Measurements from ENCODE around the gene CCSER1.
A peak's percentile ranks its signal among the peaks of the same experiment; 100 is the strongest.
"Not testable (repeated sequence)": the region's sequence is repeated elsewhere in the genome, so short reads cannot be mapped to it uniquely, and the experiment has no call there.

CCSER1 gene

DNA sequence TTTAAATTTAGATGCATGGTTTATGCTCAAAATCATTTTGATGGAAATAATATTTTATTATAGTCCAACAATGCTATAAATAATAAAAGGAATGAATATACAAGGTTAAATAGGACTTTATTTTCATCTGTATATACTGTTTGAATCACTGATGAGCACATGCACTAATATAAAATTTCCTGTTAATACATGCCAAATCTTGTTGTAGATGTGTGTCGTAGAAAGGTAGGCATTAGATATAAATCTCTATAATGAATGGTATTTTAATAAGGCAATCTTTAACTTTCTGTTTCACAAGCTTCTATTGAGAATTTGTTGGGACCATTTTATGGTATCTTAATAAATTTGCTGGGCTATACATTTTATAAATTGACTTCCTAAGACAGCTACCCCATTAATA lies 868.8 kb downstream of the CCSER1 start:
- FAIRE-seq (no peak), DNase-seq (ENCODE audit: insufficient read length, low spot score) (no peak)

GRCh38 chr4:90996813-90997212 lies 869.6 kb downstream of the CCSER1 start:
- DNase-seq (ENCODE audit: insufficient read length, low spot score) (no peak), FAIRE-seq (no peak)

GRCh38 chr4:91015861-91016260 lies 888.7 kb downstream of the CCSER1 start:
- DNase-seq (ENCODE audit: insufficient read length, low spot score) (no peak), FAIRE-seq (no peak)

GRCh38 chr4:91019513-91019912 lies 892.3 kb downstream of the CCSER1 start:
- no peak for FAIRE-seq
- no peak for DNase-seq (ENCODE audit: insufficient read length, low spot score)

- FAIRE-seq (no peak), DNase-seq (ENCODE audit: insufficient read length, low spot score) (no peak)
Measured at GRCh38 chr4:91025241-91026148, 898.3 kb downstream of the CCSER1 start.

GRCh38 chr4:91028228-91028627 lies 901.0 kb downstream of the CCSER1 start:
- FAIRE-seq, result no peak
- no peak for DNase-seq (ENCODE audit: insufficient read length, low spot score)

- no peak for DNase-seq (ENCODE audit: insufficient read length, low spot score)
- no peak for FAIRE-seq
Measured at GRCh38 chr4:91031761-91032160, 904.6 kb downstream of the CCSER1 start.

- DNase-seq (ENCODE audit: insufficient read length, low spot score) (no peak), FAIRE-seq (no peak)
Measured at GRCh38 chr4:91032725-91033445, 905.7 kb downstream of the CCSER1 start.

GRCh38 chr4:91035276-91035675 lies 908.1 kb downstream of the CCSER1 start:
- no peak for DNase-seq (ENCODE audit: insufficient read length, low spot score)
- no peak for FAIRE-seq

DNA sequence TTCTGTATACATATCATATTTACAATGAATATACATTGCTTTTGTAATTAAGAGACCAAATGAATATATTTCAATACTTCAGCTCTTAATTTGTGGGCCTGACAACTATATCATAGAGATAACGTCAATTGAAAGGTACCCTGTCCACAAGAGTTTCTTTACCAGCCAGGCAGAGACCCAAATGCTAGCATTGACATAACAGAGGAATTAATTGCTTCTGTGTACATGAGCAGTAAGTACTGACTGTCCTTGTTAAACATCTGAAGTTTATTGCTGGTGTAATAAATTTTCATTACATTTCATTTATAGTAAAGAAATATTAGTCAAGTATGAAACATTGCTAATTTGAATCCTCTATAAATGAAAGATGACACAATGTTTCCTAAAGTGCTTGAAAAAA lies 910.8 kb downstream of the CCSER1 start:
- no peak for DNase-seq (ENCODE audit: insufficient read length, low spot score)
- FAIRE-seq, result no peak

DNA sequence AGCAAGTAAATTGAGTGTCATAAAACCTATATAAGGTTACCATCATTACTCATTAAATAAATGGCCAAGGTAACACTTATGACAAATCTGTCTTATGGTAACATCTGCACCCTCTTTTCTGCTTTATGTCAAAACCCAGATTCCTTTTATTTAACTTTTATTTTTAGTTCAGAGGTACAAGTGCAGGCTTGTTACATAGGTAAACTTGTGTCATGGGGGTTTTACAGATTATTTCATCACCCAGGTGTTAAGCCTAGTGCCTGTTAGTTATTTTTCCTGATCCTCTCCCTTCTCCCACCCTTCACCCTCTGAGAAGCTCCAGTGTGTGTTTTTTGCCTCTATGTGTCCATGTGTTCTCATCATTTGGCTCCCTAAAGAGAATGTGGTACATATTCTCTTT lies 930.7 kb downstream of the CCSER1 start:
- FAIRE-seq (no peak), DNase-seq (ENCODE audit: insufficient read length, low spot score) (no peak)

- FAIRE-seq (no peak), DNase-seq (ENCODE audit: insufficient read length, low spot score) (no peak)
Measured at GRCh38 chr4:91058345-91058744, 931.2 kb downstream of the CCSER1 start.

GRCh38 chr4:91064157-91064853 lies 937.1 kb downstream of the CCSER1 start:
- FAIRE-seq (no peak), DNase-seq (ENCODE audit: insufficient read length, low spot score) (peak; percentile 11)

DNA sequence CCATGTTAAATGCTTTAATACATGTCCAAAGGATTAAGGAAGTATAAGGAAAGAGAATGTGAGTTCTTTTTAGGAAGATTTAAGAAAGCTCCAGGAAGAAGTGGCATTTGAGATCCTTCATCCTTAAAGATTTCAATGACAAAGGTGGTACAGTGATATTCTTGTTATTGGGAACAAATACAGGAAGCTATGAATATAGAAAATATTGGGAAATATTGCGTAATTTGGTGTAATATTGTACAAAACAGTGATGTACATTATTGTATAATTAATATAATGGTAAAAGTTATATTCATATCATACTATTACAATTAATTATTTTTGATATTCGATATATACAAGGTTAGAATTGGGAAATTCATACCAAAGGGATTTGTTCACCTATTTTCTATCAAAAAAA lies 937.9 kb downstream of the CCSER1 start:
- DNase-seq (ENCODE audit: insufficient read length, low spot score) (no peak), FAIRE-seq (no peak)

- DNase-seq (ENCODE audit: insufficient read length, low spot score) (no peak), FAIRE-seq (no peak)
Measured at GRCh38 chr4:91070736-91071135, 943.5 kb downstream of the CCSER1 start.

- DNase-seq (ENCODE audit: insufficient read length, low spot score) (no peak), FAIRE-seq (no peak)
Measured at GRCh38 chr4:91076147-91076546, 949.0 kb downstream of the CCSER1 start.

DNA sequence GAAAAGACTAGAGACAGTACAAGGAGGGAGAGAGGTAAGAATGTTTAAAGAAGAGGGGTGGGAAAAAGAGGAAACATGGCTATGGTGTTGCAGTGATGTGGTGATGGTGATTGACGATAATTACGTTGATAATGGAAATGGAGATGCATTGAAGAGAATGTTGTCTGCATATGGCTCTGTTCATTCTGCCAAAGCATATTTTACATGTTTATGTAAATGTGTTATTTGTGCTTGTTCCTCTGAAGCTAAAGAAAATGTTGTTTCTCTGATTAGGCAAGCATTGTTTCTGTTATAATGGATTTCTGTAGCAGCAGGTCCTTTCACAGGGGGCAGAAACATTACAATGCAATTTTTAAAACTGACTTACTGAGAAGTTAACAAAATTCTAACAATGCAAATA lies 958.8 kb downstream of the CCSER1 start:
- FAIRE-seq, result no peak
- DNase-seq (ENCODE audit: insufficient read length, low spot score), result no peak

DNA sequence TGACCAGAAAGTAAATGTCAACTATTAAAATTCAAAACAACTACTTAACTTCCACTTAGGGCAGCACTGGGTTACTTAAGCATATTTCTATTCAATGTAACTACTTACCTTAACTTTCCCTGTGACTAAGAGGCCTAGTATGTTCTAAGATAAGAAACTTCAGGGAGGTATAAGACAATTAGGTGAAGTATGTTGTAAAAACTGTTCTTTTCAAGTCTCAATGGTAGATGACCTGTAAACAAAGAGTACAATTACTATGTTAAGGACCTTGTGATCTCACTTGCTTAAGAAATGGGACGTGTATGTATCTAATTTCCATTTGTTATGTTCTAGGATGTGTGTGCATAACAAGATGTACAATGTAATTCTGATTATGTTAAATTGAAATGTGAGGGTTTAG lies 960.5 kb downstream of the CCSER1 start:
- DNase-seq (ENCODE audit: insufficient read length, low spot score) (no peak), FAIRE-seq (no peak)

DNA sequence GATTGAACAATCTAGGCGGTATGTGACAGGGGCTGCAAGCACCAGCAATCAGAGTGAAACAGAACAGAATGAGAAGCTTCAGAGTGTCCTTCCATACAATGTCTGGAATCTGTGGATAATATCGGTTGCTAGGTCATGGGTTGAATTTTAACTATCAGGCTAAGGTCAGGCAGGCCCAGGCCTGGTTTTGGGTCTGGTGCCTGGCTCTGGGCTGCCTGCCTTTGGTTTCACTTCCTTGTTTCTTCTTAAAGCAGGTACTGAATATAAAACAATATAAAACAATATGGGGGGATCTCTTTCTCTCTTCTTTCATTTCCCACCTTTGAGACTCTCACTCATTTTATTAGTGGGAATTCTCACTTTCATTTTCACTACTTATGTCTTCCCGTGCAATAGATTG lies 962.0 kb downstream of the CCSER1 start:
- no peak for FAIRE-seq

GRCh38 chr4:91092398-91092980 lies 965.3 kb downstream of the CCSER1 start:
- no peak for DNase-seq (ENCODE audit: insufficient read length, low spot score)
- no peak for FAIRE-seq

More for the DNA sequence above, 962.0 kb downstream of the CCSER1 start:
- no peak for DNase-seq (ENCODE audit: insufficient read length, low spot score)

GRCh38 chr4:91094220-91094619 lies 967.0 kb downstream of the CCSER1 start:
- not testable (repeated sequence) for FAIRE-seq; DNase-seq (ENCODE audit: insufficient read length, low spot score)
